Activated CD8-positive, alpha-beta memory T cell treated with anti-CD3 and anti-CD28 coated beads for 36 hours (primary cell): ENCODE data around the gene TRPV6. TPM values are rescaled to one million over a fixed set of nuclear protein-coding genes. Genes with fewer than 3 reads are reported as not detected.

ENCODE experiments used
- CTCF ChIA-PET: fragments of 350-600 bp; sonication (Branson Sonifier 250); formaldehyde crosslinking; loops from one replicate; lab custom pipeline; 2021; ENCODE audit warnings: antibody characterized with exemption; lab: Charles Lee
- POLR2A ChIA-PET: fragments of 350-600 bp; sonication (Branson Sonifier 250); formaldehyde crosslinking; loops from one replicate; lab custom pipeline; 2021; ENCODE audit warnings: antibody characterized with exemption; lab: Charles Lee
- total RNA-seq, 2 experiments: library from RNA; stranded (reverse); gene quantifications; one replicate each; pipeline ENCODE4 v1.2.3, GENCODE V29; 2021

TRPV6 gene
- not detected for total RNA-seq

GRCh38 chr7:142885311-142886230 lies at the start of gene TRPV6:
TRPV6 (minus strand) TSS chr7:142885745.
- ChIA-PET CTCF (no interaction called here), POLR2A (no interaction called here)

GRCh38 chr7:142934056-142934455 lies 48.5 kb upstream of the TRPV6 start:
- POLR2A ChIA-PET, result no interaction called here

GRCh38 chr7:142933624-142934023 lies 48.1 kb upstream of the TRPV6 start, which contains the start of gene TRPV5:
TRPV5 (minus strand) TSS chr7:142933746; CDS start chr7:142933459, 287 bp downstream.
- ChIA-PET CTCF (no interaction called here), POLR2A (no interaction called here)

More at GRCh38 chr7:142934056-142934455, 48.5 kb upstream of the TRPV6 start:
- CTCF ChIA-PET, result no interaction called here

- CTCF ChIA-PET, result no interaction called here
- POLR2A ChIA-PET, result no interaction called here
Observed at GRCh38 chr7:142933092-142933475, 47.5 kb upstream of the TRPV6 start.

GRCh38 chr7:142932386-142933091 lies 47.0 kb upstream of the TRPV6 start:
- CTCF ChIA-PET, result no interaction called here
- POLR2A ChIA-PET, result no interaction called here

- POLR2A ChIA-PET, result no interaction called here
- CTCF ChIA-PET, result no interaction called here
Observed at GRCh38 chr7:142930126-142930730, 44.7 kb upstream of the TRPV6 start.

- POLR2A ChIA-PET, result no interaction called here
- CTCF ChIA-PET, result no interaction called here
Observed at GRCh38 chr7:142927949-142928348, 42.4 kb upstream of the TRPV6 start.

- ChIA-PET POLR2A (no interaction called here), CTCF (no interaction called here)
Observed at GRCh38 chr7:142927085-142927745, 41.7 kb upstream of the TRPV6 start.

- CTCF ChIA-PET, result no interaction called here
- POLR2A ChIA-PET, result no interaction called here
Observed at GRCh38 chr7:142925413-142925812, 39.9 kb upstream of the TRPV6 start.

- POLR2A ChIA-PET, result no interaction called here
- CTCF ChIA-PET, result no interaction called here
Observed at GRCh38 chr7:142923391-142923790, 37.8 kb upstream of the TRPV6 start.

GRCh38 chr7:142919656-142920055 lies 34.1 kb upstream of the TRPV6 start:
- ChIA-PET POLR2A (no interaction called here), CTCF (no interaction called here)

- ChIA-PET POLR2A (no interaction called here), CTCF (no interaction called here)
Observed at GRCh38 chr7:142918901-142919300, 33.4 kb upstream of the TRPV6 start.

- POLR2A ChIA-PET, result no interaction called here
Observed at GRCh38 chr7:142917447-142917846, 31.9 kb upstream of the TRPV6 start.

GRCh38 chr7:142916508-142916907 lies 31.0 kb upstream of the TRPV6 start:
- POLR2A ChIA-PET, result interaction anchor here (0.6 kb wide), 1 partner anchor 288 kb away, joined by 7 read pairs; no protein-coding TSS in a partner anchor
- CTCF ChIA-PET, result interaction anchor here (0.9 kb wide), 1 partner anchor 43 kb away, joined by 3 read pairs; no protein-coding TSS in a partner anchor

More at GRCh38 chr7:142917447-142917846, 31.9 kb upstream of the TRPV6 start:
- CTCF ChIA-PET, result no interaction called here

GRCh38 chr7:142915315-142915714 lies 29.8 kb upstream of the TRPV6 start:
- ChIA-PET POLR2A (no interaction called here), CTCF (no interaction called here)

GRCh38 chr7:142914121-142914520 lies 28.6 kb upstream of the TRPV6 start:
- ChIA-PET POLR2A (no interaction called here), CTCF (no interaction called here)

GRCh38 chr7:142913566-142913965 lies 28.0 kb upstream of the TRPV6 start:
- CTCF ChIA-PET, result no interaction called here
- POLR2A ChIA-PET, result no interaction called here

GRCh38 chr7:142913051-142913450 lies 27.5 kb upstream of the TRPV6 start:
- POLR2A ChIA-PET, result no interaction called here
- CTCF ChIA-PET, result no interaction called here

- ChIA-PET POLR2A (no interaction called here), CTCF (interaction anchor here (1.1 kb wide), 1 partner anchor 93 kb away, joined by 3 read pairs; no protein-coding TSS in a partner anchor)
Observed at GRCh38 chr7:142910481-142910880, 24.9 kb upstream of the TRPV6 start.
